Fibroblast of mammary gland (primary cell): ENCODE measurements around the gene GULP1.

Source experiments
- DNase-seq: peaks from one replicate; pipeline ENCODE4 v3.0.0-alpha.2; 2010; ENCODE audit warnings: low read depth
- H3K4me3 ChIP-seq: 2 replicates; pipeline ENCODE4 v1.5.1; 2011; ENCODE audit warnings: low read depth, mild to moderate bottlenecking, low read length, moderate library complexity; ENCODE audit not compliant: control insufficient read depth
- TF ChIP-seq, protein P1 (sequence below): conservative IDR thresholded peaks from 2 replicates; pipeline ENCODE4 v1.5.1; 2011; ENCODE audit warnings: low read depth, low read length, inconsistent platforms; ENCODE audit not compliant: control insufficient read depth, insufficient read depth

The GULP1 gene

DNA sequence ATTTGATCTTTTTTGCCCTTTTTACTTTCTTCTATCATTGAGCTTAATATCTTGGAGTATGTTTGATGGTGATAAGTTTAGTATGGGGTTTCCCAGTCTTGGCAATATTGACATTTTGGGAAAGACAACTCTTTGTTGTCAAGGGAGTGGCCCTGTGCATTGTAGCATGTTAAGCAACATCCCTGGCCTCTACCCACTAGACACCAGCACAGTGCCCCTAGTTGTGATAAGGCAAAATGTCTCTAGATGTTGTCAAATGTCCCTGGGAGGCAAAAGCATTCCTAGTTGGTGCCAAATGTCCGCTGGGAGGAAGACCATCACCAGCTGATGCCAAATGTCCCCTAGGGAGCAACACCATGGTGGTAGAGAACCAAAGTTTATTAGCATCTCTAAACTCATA, 28.2 kb downstream of the GULP1 start:
- no peak for DNase-seq
- TF ChIP-seq, protein P1, sequence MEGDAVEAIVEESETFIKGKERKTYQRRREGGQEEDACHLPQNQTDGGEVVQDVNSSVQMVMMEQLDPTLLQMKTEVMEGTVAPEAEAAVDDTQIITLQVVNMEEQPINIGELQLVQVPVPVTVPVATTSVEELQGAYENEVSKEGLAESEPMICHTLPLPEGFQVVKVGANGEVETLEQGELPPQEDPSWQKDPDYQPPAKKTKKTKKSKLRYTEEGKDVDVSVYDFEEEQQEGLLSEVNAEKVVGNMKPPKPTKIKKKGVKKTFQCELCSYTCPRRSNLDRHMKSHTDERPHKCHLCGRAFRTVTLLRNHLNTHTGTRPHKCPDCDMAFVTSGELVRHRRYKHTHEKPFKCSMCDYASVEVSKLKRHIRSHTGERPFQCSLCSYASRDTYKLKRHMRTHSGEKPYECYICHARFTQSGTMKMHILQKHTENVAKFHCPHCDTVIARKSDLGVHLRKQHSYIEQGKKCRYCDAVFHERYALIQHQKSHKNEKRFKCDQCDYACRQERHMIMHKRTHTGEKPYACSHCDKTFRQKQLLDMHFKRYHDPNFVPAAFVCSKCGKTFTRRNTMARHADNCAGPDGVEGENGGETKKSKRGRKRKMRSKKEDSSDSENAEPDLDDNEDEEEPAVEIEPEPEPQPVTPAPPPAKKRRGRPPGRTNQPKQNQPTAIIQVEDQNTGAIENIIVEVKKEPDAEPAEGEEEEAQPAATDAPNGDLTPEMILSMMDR, result peak; percentile 15
- H3K4me3 ChIP-seq, result no peak overlapping the region

DNA sequence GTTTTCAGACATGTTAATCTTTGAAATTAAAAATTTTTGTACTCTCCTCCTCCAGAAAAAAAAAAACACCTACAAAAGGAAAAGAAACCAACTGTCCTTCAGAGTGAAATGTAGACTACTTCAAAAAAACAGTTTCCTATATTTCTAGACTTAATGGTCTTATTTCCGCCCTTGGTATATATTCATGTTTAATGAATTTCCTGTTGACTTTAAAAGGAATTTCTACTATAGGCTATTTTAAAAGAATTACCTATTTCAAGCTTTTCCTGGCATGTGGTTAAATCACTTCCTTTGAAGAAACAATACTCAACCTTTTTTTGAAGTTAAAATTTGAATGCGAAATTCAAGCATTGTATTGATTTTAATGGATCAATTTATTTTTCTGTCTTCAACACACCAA, 29.2 kb downstream of the GULP1 start:
- DNase-seq, result no peak
- TF ChIP-seq, protein P1, result no peak
- H3K4me3 ChIP-seq, result no peak overlapping the region

DNA sequence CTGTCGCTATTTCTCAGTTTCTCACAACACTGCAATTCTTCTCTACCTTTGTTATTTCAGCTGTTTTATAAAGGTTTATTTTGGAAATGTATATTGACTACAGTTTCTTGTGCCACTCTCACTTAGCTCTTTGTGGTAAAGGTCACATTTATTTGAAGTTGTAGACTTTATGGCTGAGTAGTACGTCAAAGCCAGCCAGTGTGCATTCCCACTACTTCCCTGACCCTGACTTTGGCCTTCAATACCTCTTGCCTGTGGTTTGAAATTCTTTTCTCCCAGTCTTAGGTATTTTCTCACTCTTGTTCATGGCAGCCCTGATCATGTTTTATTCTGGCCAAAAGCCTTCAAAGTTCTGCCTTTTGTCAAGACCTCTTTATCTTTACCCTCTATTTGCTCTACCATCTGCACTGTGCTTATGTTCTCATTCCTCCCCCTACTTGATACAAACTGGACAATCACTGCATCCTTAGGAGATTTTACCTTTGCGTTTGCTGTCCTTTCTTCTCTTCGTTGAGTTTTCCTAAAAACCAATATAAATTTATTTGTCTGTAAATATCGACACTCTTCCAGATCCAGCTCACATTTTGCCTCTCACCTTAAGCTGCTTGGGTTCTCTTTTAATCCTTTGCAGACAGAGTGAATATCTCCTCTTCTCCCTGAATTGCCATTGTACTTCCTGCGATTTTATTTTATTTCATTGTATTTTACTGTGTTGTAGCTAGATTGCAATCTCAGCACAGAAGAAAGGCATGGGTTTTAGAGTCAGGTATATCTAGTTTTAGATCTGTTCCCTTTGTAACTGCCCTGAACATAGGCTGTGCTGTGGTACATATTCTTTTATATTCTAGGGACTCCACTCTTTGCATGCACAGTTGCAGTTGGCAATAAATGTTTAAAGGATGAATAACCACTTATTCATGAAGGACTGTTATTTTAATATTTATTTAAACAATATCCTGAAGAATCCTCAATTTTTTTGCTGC, 31.2 kb downstream of the GULP1 start:
- DNase-seq, result peak; percentile 40
- TF ChIP-seq, protein P1, result no peak

DNA sequence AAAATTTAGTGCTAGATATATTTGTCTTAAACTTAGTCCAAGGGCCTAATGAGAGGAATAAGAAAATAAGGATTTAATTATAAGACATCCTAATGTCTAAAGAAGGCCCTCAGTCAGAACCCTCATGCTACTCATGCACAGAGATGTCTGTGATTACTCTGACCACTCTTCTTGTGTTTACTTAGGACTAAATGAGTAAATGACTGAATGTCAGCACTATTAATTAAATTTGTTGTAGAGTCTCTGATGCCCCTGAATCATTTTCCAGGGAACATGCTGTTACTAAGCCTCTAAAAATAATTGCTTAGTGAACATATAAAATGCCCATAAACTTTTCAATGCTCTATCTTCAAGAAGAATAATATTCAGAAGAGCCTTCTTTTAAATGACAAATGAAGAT, 32.4 kb downstream of the GULP1 start:
- TF ChIP-seq, protein P1, result no peak
- no peak overlapping the region for H3K4me3 ChIP-seq
- DNase-seq, result peak; percentile 61

More for the DNA sequence above, 31.2 kb downstream of the GULP1 start:
- H3K4me3 ChIP-seq, result no peak overlapping the region

DNA sequence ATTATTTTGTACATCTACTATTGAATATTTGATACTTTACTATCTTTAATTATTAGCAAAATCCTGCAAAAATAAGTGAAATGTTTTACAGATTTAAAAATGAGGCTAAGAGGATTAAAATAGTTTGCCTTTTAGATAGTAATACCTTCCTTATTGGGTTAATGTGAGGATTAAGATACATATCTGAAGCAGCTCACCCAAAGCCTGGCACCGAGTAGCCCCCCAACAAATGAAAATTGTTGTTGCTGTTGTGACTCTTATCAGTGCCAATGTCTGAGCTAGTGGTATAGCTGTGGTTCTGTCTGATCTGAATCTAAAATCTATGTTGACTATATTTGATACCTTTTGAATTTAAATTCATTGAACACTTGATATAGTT, 34.6 kb downstream of the GULP1 start:
- DNase-seq, result no peak
- H3K4me3 ChIP-seq, result no peak overlapping the region
- TF ChIP-seq, protein P1, result no peak

DNA sequence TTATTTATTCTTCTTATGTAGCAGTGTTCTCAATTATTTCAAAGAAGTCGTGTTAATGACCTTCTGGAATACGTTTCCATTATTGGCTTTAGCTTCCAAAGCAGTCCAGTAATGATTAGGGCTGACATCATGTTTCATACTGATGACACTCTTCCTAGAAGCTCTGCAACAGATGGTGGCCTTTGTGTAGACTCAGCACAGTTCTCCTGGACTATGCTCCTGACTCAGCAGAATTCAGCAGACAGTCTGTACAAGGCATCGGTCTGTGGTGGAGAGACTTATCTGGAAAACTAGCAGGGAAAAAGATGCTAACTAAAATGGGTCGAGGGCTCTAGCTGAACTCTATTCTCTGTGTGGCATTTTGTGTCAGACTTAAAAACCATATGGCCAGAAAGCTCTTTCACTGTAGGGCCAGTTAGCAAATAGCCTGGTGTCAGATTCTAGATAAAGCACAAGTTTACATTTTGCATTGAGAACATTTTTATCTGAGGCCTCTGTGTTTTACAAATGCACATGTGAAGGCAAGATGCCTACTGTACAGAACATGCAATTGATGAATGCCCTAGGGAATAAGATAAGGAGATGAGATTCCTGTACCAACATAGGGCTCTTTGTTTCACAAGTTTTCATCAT, 35.1 kb downstream of the GULP1 start:
- DNase-seq, result peak; percentile 69

More for the DNA sequence above, 35.1 kb downstream of the GULP1 start:
- TF ChIP-seq, protein P1, result no peak
- H3K4me3 ChIP-seq, result no peak overlapping the region
